HG03469 (cell line): Measurements from ENCODE around the gene PTCH1.

ENCODE experiments used
- ATAC-seq: cut with Tn5 transposase; IDR thresholded peaks from one replicate; pipeline ENCODE4 v1.9.1; 2021; ENCODE audit warnings: mild to moderate bottlenecking, moderate library complexity, moderate number of reproducible peaks; ENCODE audit not compliant: unreplicated experiment

The PTCH1 gene

GRCh38 chr9:95513711-95514110 is 3.1 kb downstream of the PTCH1 start:
- no peak for ATAC-seq

GRCh38 chr9:95512709-95513095 is 4.1 kb downstream of the PTCH1 start:
- no peak for ATAC-seq

- no peak for ATAC-seq
These were observed 4.6 kb downstream of the PTCH1 start for GRCh38 chr9:95511952-95512708.

GRCh38 chr9:95511616-95511931 is 5.2 kb downstream of the PTCH1 start:
- no peak for ATAC-seq

GRCh38 chr9:95510709-95511615 is 5.8 kb downstream of the PTCH1 start:
- peak; percentile 31 for ATAC-seq

- no peak for ATAC-seq
These were observed 6.7 kb downstream of the PTCH1 start for GRCh38 chr9:95509851-95510708.

- ATAC-seq, result no peak
These were observed 7.6 kb downstream of the PTCH1 start for GRCh38 chr9:95508968-95509850.

GRCh38 chr9:95508242-95508967 is 8.4 kb downstream of the PTCH1 start:
- ATAC-seq, result no peak

GRCh38 chr9:95507464-95508241 is 9.1 kb downstream of the PTCH1 start:
- ATAC-seq, result no peak

- ATAC-seq, result no peak
These were observed 9.9 kb downstream of the PTCH1 start for GRCh38 chr9:95506678-95507463.

GRCh38 chr9:95506428-95506677 is 10.4 kb downstream of the PTCH1 start:
- ATAC-seq, result no peak

GRCh38 chr9:95505717-95506427 is 10.9 kb downstream of the PTCH1 start:
- ATAC-seq, result no peak

GRCh38 chr9:95505072-95505716 is 11.6 kb downstream of the PTCH1 start:
- ATAC-seq, result no peak

GRCh38 chr9:95504053-95504963 is 12.5 kb downstream of the PTCH1 start:
- ATAC-seq, result no peak

GRCh38 chr9:95503369-95503768 is 13.4 kb downstream of the PTCH1 start:
- ATAC-seq, result no peak

GRCh38 chr9:95502248-95502647 is 14.5 kb downstream of the PTCH1 start:
- no peak for ATAC-seq
